Glutamatergic neuron (in vitro differentiated cells): ENCODE data around the gene MTCL3. TPM values are rescaled to one million over a fixed set of nuclear protein-coding genes. Genes with fewer than 3 reads are reported as not detected.
"Not testable (repeated sequence)": the region's sequence is repeated elsewhere in the genome, so short reads cannot be mapped to it uniquely, and the experiment has no call there.

Experiments
- DNase-seq: peaks from one replicate; pipeline ENCODE4 v3.0.0; 2022
- H3K27ac Mint-ChIP-seq: one replicate; pipeline ENCODE4 v1.8.0; 2020; ENCODE audit warnings: mild to moderate bottlenecking, mixed read lengths, inconsistent platforms; ENCODE audit not compliant: unreplicated experiment
- H3K27me3 Mint-ChIP-seq: one replicate; pipeline ENCODE4 v1.8.0; 2020; ENCODE audit warnings: mild to moderate bottlenecking, moderate library complexity, mixed read lengths, inconsistent platforms; ENCODE audit not compliant: unreplicated experiment
- H3K36me3 Mint-ChIP-seq: one replicate; pipeline ENCODE4 v1.8.0; 2020; ENCODE audit warnings: mild to moderate bottlenecking, mixed read lengths, inconsistent platforms; ENCODE audit not compliant: unreplicated experiment
- H3K4me1 Mint-ChIP-seq: one replicate; pipeline ENCODE4 v1.8.0; 2020; ENCODE audit warnings: mild to moderate bottlenecking, low read depth, mixed read lengths, inconsistent platforms; ENCODE audit not compliant: unreplicated experiment
- H3K4me3 Mint-ChIP-seq: one replicate; pipeline ENCODE4 v1.8.0; 2020; ENCODE audit warnings: mild to moderate bottlenecking, mixed read lengths, inconsistent platforms; ENCODE audit not compliant: unreplicated experiment
- H3K9me3 Mint-ChIP-seq: one replicate; pipeline ENCODE4 v1.8.0; 2020; ENCODE audit warnings: mild to moderate bottlenecking, moderate library complexity, mixed read lengths, inconsistent platforms; ENCODE audit not compliant: unreplicated experiment
- total RNA-seq: library from RNA; stranded (reverse); fragmentation: NEBNext Ultra II Directional; extraction: Animal tissue kit (Norgen Biotek cat#: 25700); gene quantifications from one replicate; pipeline ENCODE4 v1.2.1, GENCODE V29; 2021; ENCODE audit not compliant: unreplicated experiment
- TF ChIP-seq, protein P1 (sequence below): fragments of 200-600 bp; sonication (generic); IDR thresholded peaks from one replicate; pipeline ENCODE4 v1.5.0; 2021; ENCODE audit not compliant: partially characterized antibody, unreplicated experiment

Gene MTCL3

GRCh38 chr6:127434651-127435050 is 84.5 kb downstream of the MTCL3 start:
- Mint-ChIP-seq H3K36me3 (no peaks in the 10 kb centered on the region), H3K27ac (no peak overlapping the region), H3K9me3 (peaks cover 2% of the 10 kb centered on the region), H3K4me3 (no peak overlapping the region), H3K4me1 (peaks cover 17% of the 10 kb centered on the region), H3K27me3 (no peaks in the 10 kb centered on the region)
- TF ChIP-seq, protein P1, sequence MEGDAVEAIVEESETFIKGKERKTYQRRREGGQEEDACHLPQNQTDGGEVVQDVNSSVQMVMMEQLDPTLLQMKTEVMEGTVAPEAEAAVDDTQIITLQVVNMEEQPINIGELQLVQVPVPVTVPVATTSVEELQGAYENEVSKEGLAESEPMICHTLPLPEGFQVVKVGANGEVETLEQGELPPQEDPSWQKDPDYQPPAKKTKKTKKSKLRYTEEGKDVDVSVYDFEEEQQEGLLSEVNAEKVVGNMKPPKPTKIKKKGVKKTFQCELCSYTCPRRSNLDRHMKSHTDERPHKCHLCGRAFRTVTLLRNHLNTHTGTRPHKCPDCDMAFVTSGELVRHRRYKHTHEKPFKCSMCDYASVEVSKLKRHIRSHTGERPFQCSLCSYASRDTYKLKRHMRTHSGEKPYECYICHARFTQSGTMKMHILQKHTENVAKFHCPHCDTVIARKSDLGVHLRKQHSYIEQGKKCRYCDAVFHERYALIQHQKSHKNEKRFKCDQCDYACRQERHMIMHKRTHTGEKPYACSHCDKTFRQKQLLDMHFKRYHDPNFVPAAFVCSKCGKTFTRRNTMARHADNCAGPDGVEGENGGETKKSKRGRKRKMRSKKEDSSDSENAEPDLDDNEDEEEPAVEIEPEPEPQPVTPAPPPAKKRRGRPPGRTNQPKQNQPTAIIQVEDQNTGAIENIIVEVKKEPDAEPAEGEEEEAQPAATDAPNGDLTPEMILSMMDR, result no peak
- no peak for DNase-seq

DNA sequence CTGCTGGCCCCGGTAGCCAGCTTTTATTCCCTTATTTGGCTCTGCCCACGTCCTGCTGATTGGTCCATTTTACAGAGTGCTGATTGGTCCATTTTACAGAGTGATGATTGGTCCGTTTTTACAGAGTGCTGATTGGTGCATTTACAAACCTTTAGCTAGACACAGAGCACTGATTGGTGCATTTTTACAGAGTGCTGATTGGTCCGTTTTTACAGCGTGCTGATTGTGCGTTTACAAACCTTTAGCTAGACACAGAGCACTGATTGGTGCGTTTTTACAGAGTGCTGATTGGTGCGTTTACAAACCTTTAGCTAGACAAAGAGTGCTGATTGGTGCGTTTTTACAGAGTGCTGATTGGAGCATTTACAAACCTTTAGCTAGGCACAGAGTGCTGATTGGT is 90.6 kb downstream of the MTCL3 start:
- H3K9me3 Mint-ChIP-seq, H3K4me1 Mint-ChIP-seq, H3K4me3 Mint-ChIP-seq, H3K27me3 Mint-ChIP-seq, DNase-seq, H3K27ac Mint-ChIP-seq, H3K36me3 Mint-ChIP-seq: not testable (repeated sequence)

- Mint-ChIP-seq H3K36me3 (peaks cover under 1% of the 10 kb centered on the region), H3K4me3 (no peak overlapping the region), H3K27ac (no peak overlapping the region), H3K27me3 (no peaks in the 10 kb centered on the region), H3K4me1 (no peaks in the 10 kb centered on the region), H3K9me3 (no peaks in the 10 kb centered on the region)
- no peak for DNase-seq
- TF ChIP-seq, protein P1, result no peak
Measured at GRCh38 chr6:127423921-127424320, 95.2 kb downstream of the MTCL3 start.

Other genes with a start within 250 kb of the MTCL3 start
- gene ECHDC1, start 175.7 kb downstream of the MTCL3 start, total RNA-seq, result 38.4 TPM
- gene KIAA0408, start 59.9 kb downstream of the MTCL3 start, total RNA-seq, result 110 TPM
- not detected for gene C6orf58, start 57.8 kb upstream of the MTCL3 start, total RNA-seq